Activated CD8-positive, alpha-beta T cell treated with anti-CD3 and anti-CD28 coated beads, Interleukin-2, amount 10 ng/mL, durations not matched to agents 7 days and 5 days (primary cell): Measurements from ENCODE around the gene TMEM59. TPM values are rescaled to one million over a fixed set of nuclear protein-coding genes. Genes with fewer than 3 reads are reported as not detected.
"Not testable (repeated sequence)": the region's sequence is repeated elsewhere in the genome, so short reads cannot be mapped to it uniquely, and the experiment has no call there.

Source experiments
- ATAC-seq: fragments of 150-1000 bp; cut with Tn5 transposase; one replicate; pipeline ENCODE4 v1.10.0; 2021; ENCODE audit warnings: moderate library complexity
- CTCF ChIA-PET: fragments of 350-600 bp; sonication (Branson Sonifier 250); formaldehyde crosslinking; loops from one replicate; lab custom pipeline; 2021; ENCODE audit warnings: antibody characterized with exemption; lab: Charles Lee
- POLR2A ChIA-PET: fragments of 350-600 bp; sonication (Branson Sonifier 250); formaldehyde crosslinking; loops from one replicate; lab custom pipeline; 2021; ENCODE audit warnings: antibody characterized with exemption; lab: Charles Lee
- DNase-seq: peaks from one replicate; pipeline ENCODE4 v3.0.0-alpha.2; 2020
- H3K27ac Mint-ChIP-seq: one replicate; pipeline ENCODE4 v1.8.0; 2021; ENCODE audit warnings: mild to moderate bottlenecking, mixed read lengths
- H3K27me3 Mint-ChIP-seq: one replicate; pipeline ENCODE4 v1.8.0; 2021; ENCODE audit warnings: low read depth, mixed read lengths
- H3K36me3 Mint-ChIP-seq: one replicate; pipeline ENCODE4 v1.8.0; 2021; ENCODE audit warnings: low read depth, mixed read lengths
- H3K4me1 Mint-ChIP-seq: one replicate; pipeline ENCODE4 v1.8.0; 2021; ENCODE audit warnings: low read depth, mixed read lengths
- H3K4me3 Mint-ChIP-seq: one replicate; pipeline ENCODE4 v1.8.0; 2021; ENCODE audit warnings: mild to moderate bottlenecking, mixed read lengths
- H3K9me3 Mint-ChIP-seq: one replicate; pipeline ENCODE4 v1.8.0; 2022; ENCODE audit warnings: mixed read lengths; ENCODE audit not compliant: insufficient read depth
- total RNA-seq, 2 experiments: library from RNA; stranded (reverse); gene quantifications; one replicate each; pipeline ENCODE4 v1.2.3, GENCODE V29; 2021

The TMEM59 gene
- total RNA-seq, 2 experiments from 2014 or later, result 154 to 156 TPM

DNA sequence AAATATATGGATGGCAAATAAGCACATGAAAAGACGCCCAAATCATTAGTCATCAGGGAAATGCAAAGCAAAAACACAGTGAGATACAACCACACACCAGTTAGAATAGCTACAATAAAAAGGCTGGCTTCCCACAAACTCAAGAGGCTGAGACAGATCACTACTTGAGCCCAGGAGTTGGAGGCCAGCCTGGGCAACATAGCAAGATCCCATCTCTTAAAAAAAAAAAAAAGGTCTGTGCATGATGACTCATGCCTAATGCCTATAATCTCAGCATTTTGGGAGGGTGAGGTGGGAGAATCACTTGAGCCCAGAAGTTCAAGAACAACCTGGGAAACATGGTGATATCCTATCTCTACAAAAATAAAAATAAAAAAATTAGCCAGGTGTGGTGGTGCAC is 54.8 kb downstream of the TMEM59 start:
- no peaks in the 10 kb centered on the region for H3K9me3 Mint-ChIP-seq
- no peak overlapping the region for H3K27ac Mint-ChIP-seq
- no peaks in the 10 kb centered on the region for H3K36me3 Mint-ChIP-seq
- ATAC-seq (no peak), DNase-seq (no peak)
- no peaks in the 10 kb centered on the region for H3K27me3 Mint-ChIP-seq
- CTCF ChIA-PET, result no interaction called here
- no peak overlapping the region for H3K4me3 Mint-ChIP-seq
- POLR2A ChIA-PET, result interaction anchor here (0.8 kb wide), 1 partner anchor 39 kb away, joined by 5 read pairs; no protein-coding TSS in a partner anchor
- H3K4me1 Mint-ChIP-seq, result no peaks in the 10 kb centered on the region

- Mint-ChIP-seq H3K27me3 (no peaks in the 10 kb centered on the region), H3K4me3 (no peak overlapping the region), H3K9me3 (no peaks in the 10 kb centered on the region), H3K36me3 (no peaks in the 10 kb centered on the region), H3K4me1 (no peaks in the 10 kb centered on the region), H3K27ac (no peak overlapping the region)
- ChIA-PET CTCF (no interaction called here), POLR2A (no interaction called here)
- DNase-seq, result no peak
- no peak for ATAC-seq
These were observed 57.3 kb downstream of the TMEM59 start for GRCh38 chr1:53995683-53996082.

- H3K27ac Mint-ChIP-seq, DNase-seq, CTCF ChIA-PET, H3K4me1 Mint-ChIP-seq, H3K27me3 Mint-ChIP-seq, H3K36me3 Mint-ChIP-seq, H3K9me3 Mint-ChIP-seq, H3K4me3 Mint-ChIP-seq, ATAC-seq, POLR2A ChIA-PET: not testable (repeated sequence)
These were observed 58.5 kb downstream of the TMEM59 start for GRCh38 chr1:53994516-53994915.

DNA sequence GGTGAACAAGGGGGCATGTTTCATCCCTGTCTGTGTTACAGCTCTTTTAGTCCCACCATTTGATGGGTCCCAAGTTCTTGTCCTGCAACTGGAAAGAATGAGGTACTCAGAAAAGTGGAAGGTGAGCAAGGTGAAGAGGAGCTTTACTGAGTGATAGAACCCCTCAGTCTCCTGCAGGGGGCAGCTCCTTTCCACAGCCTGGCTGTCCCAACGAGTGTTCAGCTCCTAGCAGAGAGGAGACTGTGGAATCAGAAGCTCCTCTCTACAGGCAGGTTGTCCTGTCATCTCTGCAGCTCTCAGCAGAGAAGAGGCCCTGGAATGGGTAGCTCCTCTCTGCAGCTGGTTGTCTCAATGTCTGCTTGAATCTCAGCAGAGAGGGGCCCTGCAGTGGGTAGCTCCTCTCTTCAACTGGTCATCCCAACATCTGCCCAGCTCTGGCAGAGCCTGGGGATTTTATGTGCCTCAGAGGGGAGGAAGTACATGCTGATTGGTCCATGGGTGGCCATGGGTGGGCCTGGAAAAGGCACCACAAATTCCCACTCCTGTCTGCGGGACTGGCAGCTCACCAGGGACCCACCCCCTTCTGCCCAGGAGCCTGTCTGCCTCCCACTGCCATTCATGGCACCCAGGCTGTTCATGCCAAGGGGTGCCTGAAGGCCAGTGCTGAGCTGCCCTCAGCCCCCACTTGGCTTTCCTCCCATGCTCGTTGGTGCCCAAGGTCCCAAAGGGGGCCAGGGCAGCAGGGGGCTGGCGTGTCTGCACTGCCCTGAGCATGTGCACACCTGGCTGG is 60.7 kb downstream of the TMEM59 start:
- no peaks in the 10 kb centered on the region for H3K4me1 Mint-ChIP-seq
- POLR2A ChIA-PET, result no interaction called here
- no peak overlapping the region for H3K27ac Mint-ChIP-seq
- ATAC-seq (no peak), DNase-seq (no peak)
- no peak overlapping the region for H3K4me3 Mint-ChIP-seq
- CTCF ChIA-PET, result interaction anchor here (1.1 to 1.5 kb wide), 2 partner anchors 87 to 132 kb away, joined by 3 to 4 read pairs; no protein-coding TSS in a partner anchor
- peaks cover 5% of the 10 kb centered on the region for H3K27me3 Mint-ChIP-seq
- no peaks in the 10 kb centered on the region for H3K9me3 Mint-ChIP-seq
- no peaks in the 10 kb centered on the region for H3K36me3 Mint-ChIP-seq

DNA sequence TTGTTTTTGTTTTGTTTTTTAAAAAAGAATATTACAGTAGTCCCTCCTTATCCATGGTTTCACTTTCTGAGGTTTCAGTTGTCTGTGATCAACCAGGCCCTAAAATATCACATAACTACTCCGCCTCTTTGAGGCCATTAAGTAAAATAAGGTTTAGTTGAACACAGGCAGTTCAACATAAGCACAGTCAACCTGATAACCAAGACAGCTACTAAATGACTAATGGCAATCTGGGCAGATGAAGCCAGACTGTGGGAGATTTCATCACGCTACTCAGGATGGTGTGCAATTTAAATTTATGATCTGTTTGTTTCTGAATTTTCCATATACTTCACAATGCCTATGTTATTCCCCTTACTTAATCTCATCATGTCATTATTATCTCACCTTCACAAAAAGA is 65.1 kb downstream of the TMEM59 start:
- DNase-seq (no peak), ATAC-seq (no peak)
- no peaks in the 10 kb centered on the region for H3K36me3 Mint-ChIP-seq
- H3K9me3 Mint-ChIP-seq, result no peaks in the 10 kb centered on the region
- H3K4me1 Mint-ChIP-seq, result no peaks in the 10 kb centered on the region
- peaks cover 5% of the 10 kb centered on the region for H3K27me3 Mint-ChIP-seq
- ChIA-PET POLR2A (no interaction called here), CTCF (no interaction called here)
- no peak overlapping the region for H3K4me3 Mint-ChIP-seq
- no peak overlapping the region for H3K27ac Mint-ChIP-seq

DNA sequence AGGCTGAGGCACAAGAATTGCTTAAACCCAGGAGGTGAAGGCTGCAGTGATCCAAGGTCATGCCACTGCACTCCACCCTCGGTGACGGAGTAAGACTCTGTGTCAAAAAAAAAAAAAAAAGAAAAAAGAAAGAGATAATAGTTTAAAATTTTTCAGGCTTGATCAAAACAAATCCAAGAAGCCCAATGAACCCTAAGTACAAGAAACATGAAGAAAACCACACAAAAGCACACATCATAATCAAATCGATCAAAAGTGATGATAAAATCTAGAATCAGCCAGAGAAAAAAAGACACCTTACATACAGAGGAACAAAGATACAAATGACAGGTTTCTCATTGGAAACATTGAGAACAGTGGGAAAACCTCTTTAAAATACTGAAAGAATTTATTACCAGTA is 66.5 kb downstream of the TMEM59 start:
- Mint-ChIP-seq H3K4me3 (no peak overlapping the region), H3K27me3 (peaks cover 5% of the 10 kb centered on the region), H3K4me1 (no peaks in the 10 kb centered on the region), H3K9me3 (no peaks in the 10 kb centered on the region), H3K36me3 (no peaks in the 10 kb centered on the region), H3K27ac (no peak overlapping the region)
- DNase-seq (no peak), ATAC-seq (no peak)
- ChIA-PET CTCF (no interaction called here), POLR2A (no interaction called here)

DNA sequence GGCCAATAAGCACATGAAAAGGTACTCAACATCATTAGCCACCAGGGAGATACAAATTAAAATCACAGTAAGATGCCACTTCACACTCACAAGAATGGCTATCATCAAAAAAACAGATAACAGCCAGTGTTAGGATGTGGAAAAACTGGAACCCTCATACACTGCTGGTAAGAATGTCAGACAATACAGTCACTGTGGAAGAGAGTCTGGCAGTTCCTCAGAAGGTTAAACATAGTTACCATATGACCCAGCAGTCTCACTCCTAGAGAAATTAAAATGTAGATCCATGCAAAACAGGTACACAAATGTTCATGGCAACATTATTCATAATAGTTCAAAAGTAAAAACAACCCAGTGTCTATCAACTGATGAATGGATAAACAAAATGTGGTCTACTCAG is 68.3 kb downstream of the TMEM59 start:
- Mint-ChIP-seq H3K36me3 (no peaks in the 10 kb centered on the region), H3K27ac (no peak overlapping the region), H3K9me3 (no peaks in the 10 kb centered on the region), H3K27me3 (peaks cover 5% of the 10 kb centered on the region), H3K4me3 (no peak overlapping the region), H3K4me1 (no peaks in the 10 kb centered on the region)
- ChIA-PET POLR2A (no interaction called here), CTCF (no interaction called here)
- ATAC-seq (no peak), DNase-seq (no peak)

GRCh38 chr1:53982763-53983104 is 70.3 kb downstream of the TMEM59 start:
- POLR2A ChIA-PET, result no interaction called here
- ATAC-seq (no peak), DNase-seq (no peak)
- Mint-ChIP-seq H3K27me3 (no peaks in the 10 kb centered on the region), H3K36me3 (no peaks in the 10 kb centered on the region), H3K27ac (no peak overlapping the region), H3K9me3 (no peaks in the 10 kb centered on the region), H3K4me3 (no peak overlapping the region), H3K4me1 (no peaks in the 10 kb centered on the region)
- CTCF ChIA-PET, result interaction anchor here (1.3 kb wide), 1 partner anchor 23 kb away, joined by 3 read pairs; no protein-coding TSS in a partner anchor

- ATAC-seq (no peak), DNase-seq (no peak)
- CTCF ChIA-PET, result interaction anchor here (1.3 kb wide), 1 partner anchor 23 kb away, joined by 3 read pairs; no protein-coding TSS in a partner anchor
- H3K4me1 Mint-ChIP-seq, result no peaks in the 10 kb centered on the region
- H3K36me3 Mint-ChIP-seq, result no peaks in the 10 kb centered on the region
- H3K27ac Mint-ChIP-seq, result no peak overlapping the region
- POLR2A ChIA-PET, result no interaction called here
- H3K27me3 Mint-ChIP-seq, result no peaks in the 10 kb centered on the region
- H3K9me3 Mint-ChIP-seq, result no peaks in the 10 kb centered on the region
- no peak overlapping the region for H3K4me3 Mint-ChIP-seq
These were observed 70.8 kb downstream of the TMEM59 start for GRCh38 chr1:53982034-53982762.

- H3K36me3 Mint-ChIP-seq, result no peaks in the 10 kb centered on the region
- no peaks in the 10 kb centered on the region for H3K9me3 Mint-ChIP-seq
- ATAC-seq (no peak), DNase-seq (no peak)
- ChIA-PET POLR2A (no interaction called here), CTCF (no interaction called here)
- H3K4me3 Mint-ChIP-seq, result no peak overlapping the region
- no peak overlapping the region for H3K27ac Mint-ChIP-seq
- peaks cover 5% of the 10 kb centered on the region for H3K4me1 Mint-ChIP-seq
- H3K27me3 Mint-ChIP-seq, result no peaks in the 10 kb centered on the region
These were observed 71.8 kb downstream of the TMEM59 start for GRCh38 chr1:53981220-53981619.

DNA sequence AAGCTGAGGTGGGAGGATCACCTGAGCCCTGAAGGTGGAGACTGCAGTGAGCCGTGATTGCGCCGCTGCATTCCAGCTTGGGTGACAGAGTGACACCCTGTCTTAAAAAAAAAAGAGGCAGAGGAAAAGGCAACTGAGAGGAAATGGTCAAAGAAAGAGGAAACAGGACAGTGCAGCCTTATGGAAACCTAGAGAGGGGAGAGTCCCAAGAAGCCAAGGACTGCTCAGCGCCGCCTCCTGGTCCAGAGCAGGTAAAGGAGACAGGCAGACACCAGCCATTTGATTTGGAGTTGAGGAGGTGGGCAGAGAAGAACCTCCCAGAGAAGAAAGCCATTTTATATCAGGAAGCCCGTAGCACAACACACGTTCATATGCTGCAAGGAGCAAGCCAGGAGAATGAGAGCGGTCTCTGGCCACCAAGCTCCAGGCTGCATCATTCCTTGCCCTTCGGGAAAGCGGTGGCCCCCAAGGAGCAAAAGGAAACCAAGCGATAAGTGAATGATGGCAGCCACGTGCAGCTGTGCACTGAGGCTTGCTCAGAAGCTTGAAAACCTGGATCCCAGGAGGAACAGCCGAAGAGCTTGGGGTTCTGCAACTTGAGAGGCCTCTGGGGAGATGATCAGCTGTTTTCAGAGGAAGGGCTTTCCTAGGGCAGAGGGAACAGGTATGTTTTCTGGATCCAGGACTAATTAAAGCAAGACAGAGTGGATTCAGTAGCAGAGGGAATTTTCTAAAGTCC is 73.1 kb downstream of the TMEM59 start:
- Mint-ChIP-seq H3K27me3 (no peaks in the 10 kb centered on the region), H3K4me1 (peaks cover 6% of the 10 kb centered on the region), H3K27ac (no peak overlapping the region), H3K4me3 (no peak overlapping the region), H3K9me3 (no peaks in the 10 kb centered on the region), H3K36me3 (no peaks in the 10 kb centered on the region)
- ChIA-PET POLR2A (no interaction called here), CTCF (interaction anchor here (1.2 kb wide), 1 partner anchor 21 kb away, joined by 5 read pairs; no protein-coding TSS in a partner anchor)
- DNase-seq (no peak), ATAC-seq (no peak)
